Measurements from ENCODE around the gene ANKRD44. TPM values are rescaled to one million over a fixed set of nuclear protein-coding genes. Genes with fewer than 3 reads are reported as not detected.

ANKRD44 gene
- total and polyA plus RNA-seq, 2 of the 8 experiments (the other 6 are each of a cell fraction or from before 2014, with no cell fraction given), result 1.2 to 1.3 TPM

DNA sequence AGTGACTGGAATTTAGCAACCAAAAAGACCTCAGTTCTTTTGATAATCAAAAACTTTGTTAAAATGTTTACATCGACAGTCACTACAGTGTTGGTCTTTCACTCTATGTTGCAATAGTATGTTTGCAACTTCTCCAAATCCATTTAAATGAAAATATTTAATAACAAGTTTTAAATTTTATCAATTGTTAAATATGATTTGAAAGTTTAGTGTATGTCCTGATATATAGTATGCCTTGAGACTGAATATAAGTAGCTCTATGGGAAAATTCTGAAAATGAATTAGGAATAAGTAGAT is 109.9 kb downstream of the ANKRD44 start:
- H2BK120ac ChIP-seq (replicated peaks; ENCODE audit: low read depth, low read length), result no peak overlapping the region
- no peak overlapping the region for H4K8ac ChIP-seq (ENCODE audit: extremely low read depth, insufficient read depth, low read length)
- CTCF ChIA-PET (ENCODE audit: partially characterized antibody), result interaction anchor here (0.6 to 10.8 kb wide), 4 partner anchors 10 to 305 kb away, joined by 3 to 63 read pairs (median 4); no protein-coding TSS in a partner anchor
- H3K4ac ChIP-seq (replicated peaks; ENCODE audit: insufficient read length, low read depth, low read length), result no peak overlapping the region
- TF ChIP-seq CBX5 (IDR thresholded peaks at IDR 0.05; ENCODE audit: low read depth, low read length) (no peak), NANOG (IDR thresholded peaks at IDR 0.05; ENCODE audit: insufficient read depth, low read depth, low read length, poor library complexity, severe bottlenecking) (no peak), CEBPB (IDR thresholded peaks at IDR 0.05; ENCODE audit: low read depth, low read length) (no peak)
- H3K27me3 ChIP-seq (replicated peaks in 1 of 4; ENCODE audit: control insufficient read depth in 3 of 4, extremely low read depth in 1 of 4, insufficient read depth in 3 of 4, low read length in 3 of 4), result peaks cover 0 to under 1% (median 0%) of the 10 kb centered on the region in 4 experiments; a peak in 1 of 7 replicates
- no peak for DNase-seq (ENCODE audit: low read depth in 1 of 2, low spot score in 2 of 2)
- H3K79me2 ChIP-seq (ENCODE audit: control insufficient read depth in 1 of 2, insufficient read depth in 2 of 2, low read length in 2 of 2), result no peaks in the 10 kb centered on the region
- H2BK20ac ChIP-seq (ENCODE audit: low read length), result no peak overlapping the region
- H3K4me1 ChIP-seq (replicated peaks in 1 of 4; ENCODE audit: control insufficient read depth in 3 of 4, insufficient read depth in 4 of 4, low read length in 3 of 4), result no peaks in the 10 kb centered on the region
- 95% methylated on average over 1 of the region's 1 CpG; no CpG with 5 or more reads in 1 of the 2 experiments for WGBS, 2 experiments (ENCODE audit: extremely low coverage in 1 of 2, insufficient coverage in 1 of 2, insufficient read length in 1 of 2, insufficient replicate concordance in 2 of 2, low coverage in 1 of 2, low lambda C conversion rate in 2 of 2, missing lambda C conversion rate in 1 of 2)
- H3K14ac ChIP-seq (ENCODE audit: insufficient read length), result no peak overlapping the region
- H2BK12ac ChIP-seq (ENCODE audit: low read depth, low read length), result no peak overlapping the region
- no peaks in the 10 kb centered on the region for H3K79me1 ChIP-seq (ENCODE audit: low read depth, low read length)
- no peaks in the 10 kb centered on the region for H4K20me1 ChIP-seq (replicated peaks in 1 of 2; ENCODE audit: control insufficient read depth in 1 of 2, insufficient read depth in 2 of 2, low read length in 2 of 2)
- H2AK5ac ChIP-seq (ENCODE audit: low read depth, low read length), result no peak overlapping the region
- POLR2A ChIA-PET (ENCODE audit: partially characterized antibody), result no interaction called here
- H3K4me2 ChIP-seq (ENCODE audit: insufficient read depth in 1 of 2, low read depth in 2 of 2, low read length in 2 of 2), result no peak overlapping the region
- H3K27ac ChIP-seq (ENCODE audit: low read depth, low read length), result no peak overlapping the region
- no peak overlapping the region for H3K23ac ChIP-seq (ENCODE audit: insufficient read length)
- no peak overlapping the region for H3K4me3 ChIP-seq (ENCODE audit: extremely low read depth in 1 of 4, insufficient read depth in 2 of 4, low read depth in 3 of 4, low read length in 4 of 4)
- H3K36me3 ChIP-seq (ENCODE audit: control insufficient read depth in 2 of 4, insufficient read depth in 4 of 4, low read length in 3 of 4), result no peaks in the 10 kb centered on the region
- no peak overlapping the region for H2BK5ac ChIP-seq (ENCODE audit: low read depth, low read length)
- H4K5ac ChIP-seq (ENCODE audit: insufficient read length, low read depth, low read length), result no peak overlapping the region
- no peak for FAIRE-seq
- no peak overlapping the region for H4K91ac ChIP-seq (replicated peaks; ENCODE audit: insufficient read length, low read length)
- H3K9me3 ChIP-seq (ENCODE audit: insufficient read depth in 2 of 2, low read depth in 1 of 2, low read length in 1 of 2), result no peaks in the 10 kb centered on the region
- no peaks in the 10 kb centered on the region for H3K23me2 ChIP-seq (ENCODE audit: low read depth, low read length)
- no peak overlapping the region for H2AFZ ChIP-seq (ENCODE audit: low read length)
- H2BK15ac ChIP-seq (ENCODE audit: low read length), result no peak overlapping the region
- H3K18ac ChIP-seq (ENCODE audit: extremely low read depth, low read length), result no peak overlapping the region
- no peak overlapping the region for H3K56ac ChIP-seq (replicated peaks; ENCODE audit: insufficient read length, low read depth, low read length)
- no peak overlapping the region for H3K9ac ChIP-seq (replicated peaks in 1 of 4; ENCODE audit: extremely low read depth in 1 of 4, low read depth in 3 of 4, low read length in 3 of 4)

Measured in H1 (cell line).